Measurements from ENCODE around the gene MCF2L2.

The MCF2L2 gene

DNA sequence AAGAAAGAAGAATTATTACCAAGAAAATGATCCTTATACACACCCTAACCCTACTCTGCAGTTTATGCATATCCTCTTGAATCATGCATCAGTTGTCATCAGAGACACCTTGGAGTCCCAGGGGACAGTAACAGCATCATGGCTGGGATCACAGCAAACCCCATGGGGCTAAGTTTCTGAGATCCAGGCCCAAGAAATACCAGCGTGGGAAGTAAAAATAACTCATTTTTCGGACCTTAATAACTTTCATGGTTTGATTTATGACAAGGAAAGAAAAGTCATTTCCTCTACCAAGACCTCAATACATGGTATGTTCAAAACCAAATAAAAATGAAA lies 214.2 kb downstream of the MCF2L2 start:
- TF ChIP-seq POLR2AphosphoS5 (IDR thresholded peaks at IDR 0.05; ENCODE audit: low read depth, low read length), result no peak
- no peak for TF ChIP-seq FOXP2 (optimal IDR thresholded peaks at IDR 0.05; ENCODE audit: borderline replicate concordance, extremely low read depth, extremely low read length, insufficient read depth)
- no peak for TF ChIP-seq TAF1 (IDR thresholded peaks at IDR 0.05; ENCODE audit: borderline replicate concordance, insufficient read depth, low read length)
- TF ChIP-seq SIN3A (IDR thresholded peaks at IDR 0.05; ENCODE audit: borderline replicate concordance, insufficient read depth, low read length), result no peak
- TF ChIP-seq REST (IDR thresholded peaks at IDR 0.05; ENCODE audit: insufficient read depth in 1 of 2, low read depth in 2 of 2, low read length in 2 of 2), result no peak

GRCh38 chr3:183213415-183214276 lies 214.8 kb downstream of the MCF2L2 start:
- TF ChIP-seq FOXP2 (optimal IDR thresholded peaks at IDR 0.05; ENCODE audit: borderline replicate concordance, extremely low read depth, extremely low read length, insufficient read depth), result no peak
- no peak for TF ChIP-seq SIN3A (IDR thresholded peaks at IDR 0.05; ENCODE audit: borderline replicate concordance, insufficient read depth, low read length)
- no peak for TF ChIP-seq REST (IDR thresholded peaks at IDR 0.05; ENCODE audit: insufficient read depth in 1 of 2, low read depth in 2 of 2, low read length in 2 of 2)
- TF ChIP-seq TAF1 (IDR thresholded peaks at IDR 0.05; ENCODE audit: borderline replicate concordance, insufficient read depth, low read length), result no peak
- no peak for TF ChIP-seq POLR2AphosphoS5 (IDR thresholded peaks at IDR 0.05; ENCODE audit: low read depth, low read length)

DNA sequence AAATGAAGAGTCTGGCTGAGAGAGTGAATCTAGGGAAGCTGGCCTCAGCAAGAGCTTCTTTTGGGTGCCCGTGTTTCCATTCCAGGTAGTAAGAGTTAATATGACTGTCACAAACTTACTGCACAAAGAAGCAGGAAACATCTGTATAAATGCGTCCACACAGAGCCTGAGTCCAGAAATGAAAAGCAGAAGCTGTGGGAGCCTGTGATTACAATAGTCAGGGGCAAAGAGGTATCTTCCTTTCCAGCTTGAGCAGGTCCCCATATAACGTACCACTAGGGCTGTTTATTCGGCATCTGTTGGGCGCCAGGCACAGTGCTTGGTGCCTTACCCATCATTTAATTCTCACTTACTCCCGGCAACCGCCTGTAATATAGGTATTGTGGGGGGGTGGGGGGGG lies 215.9 kb downstream of the MCF2L2 start:
- no peak for TF ChIP-seq POLR2AphosphoS5 (IDR thresholded peaks at IDR 0.05; ENCODE audit: low read depth, low read length)
- no peak for TF ChIP-seq TAF1 (IDR thresholded peaks at IDR 0.05; ENCODE audit: borderline replicate concordance, insufficient read depth, low read length)

- no peak for TF ChIP-seq TAF1 (IDR thresholded peaks at IDR 0.05; ENCODE audit: borderline replicate concordance, insufficient read depth, low read length)
- TF ChIP-seq POLR2AphosphoS5 (IDR thresholded peaks at IDR 0.05; ENCODE audit: low read depth, low read length), result no peak
- no peak for TF ChIP-seq FOXP2 (optimal IDR thresholded peaks at IDR 0.05; ENCODE audit: borderline replicate concordance, extremely low read depth, extremely low read length, insufficient read depth)
- no peak for TF ChIP-seq REST (IDR thresholded peaks at IDR 0.05; ENCODE audit: insufficient read depth in 1 of 2, low read depth in 2 of 2, low read length in 2 of 2)
- TF ChIP-seq SIN3A (IDR thresholded peaks at IDR 0.05; ENCODE audit: borderline replicate concordance, insufficient read depth, low read length), result no peak
Measured at GRCh38 chr3:183212096-183212495, 216.3 kb downstream of the MCF2L2 start.

- TF ChIP-seq SIN3A (IDR thresholded peaks at IDR 0.05; ENCODE audit: borderline replicate concordance, insufficient read depth, low read length), result no peak
- no peak for TF ChIP-seq FOXP2 (optimal IDR thresholded peaks at IDR 0.05; ENCODE audit: borderline replicate concordance, extremely low read depth, extremely low read length, insufficient read depth)
- TF ChIP-seq REST (IDR thresholded peaks at IDR 0.05; ENCODE audit: insufficient read depth in 1 of 2, low read depth in 2 of 2, low read length in 2 of 2), result no peak
- TF ChIP-seq POLR2AphosphoS5 (IDR thresholded peaks at IDR 0.05; ENCODE audit: low read depth, low read length), result no peak
- TF ChIP-seq TAF1 (IDR thresholded peaks at IDR 0.05; ENCODE audit: borderline replicate concordance, insufficient read depth, low read length), result no peak
Measured at GRCh38 chr3:183211352-183211751, 217.1 kb downstream of the MCF2L2 start.

Data from PFSK-1 (cell line).